GM03348 (cell line): Measurements from ENCODE around the gene NACA.
A peak's percentile ranks its signal among the peaks of the same experiment; 100 is the strongest.
"Not testable (repeated sequence)": the region's sequence is repeated elsewhere in the genome, so short reads cannot be mapped to it uniquely, and the experiment has no call there.

Source experiments
- DNase-seq: peaks from one replicate; pipeline ENCODE4 v3.0.0; 2012; ENCODE audit warnings: low spot score

The NACA gene

GRCh38 chr12:56723889-56724700, 1.0 kb downstream of the NACA start:
- peak; percentile 72 for DNase-seq

DNA sequence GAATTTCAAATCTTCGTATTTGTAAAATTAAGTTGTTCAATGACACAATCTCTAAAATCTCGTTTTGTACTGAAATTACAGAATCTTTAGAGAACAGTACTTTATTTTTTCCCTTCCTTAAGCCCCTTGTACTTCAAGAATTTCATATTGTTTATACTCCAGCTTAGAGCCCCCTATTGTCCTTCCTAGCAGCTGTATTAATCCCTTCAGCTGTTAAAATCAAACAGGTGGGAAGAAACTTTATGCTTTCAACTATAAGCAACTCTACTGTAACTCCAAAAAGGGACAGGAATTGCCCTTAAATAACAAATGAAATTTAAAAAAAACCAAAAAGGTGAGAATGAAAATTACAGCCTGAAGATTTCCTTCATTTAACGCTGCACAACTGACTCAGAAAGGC, 1.7 kb downstream of the NACA start:
- DNase-seq: no peak

- DNase-seq: no peak
These were observed 2.3 kb downstream of the NACA start for GRCh38 chr12:56722832-56723231.

DNA sequence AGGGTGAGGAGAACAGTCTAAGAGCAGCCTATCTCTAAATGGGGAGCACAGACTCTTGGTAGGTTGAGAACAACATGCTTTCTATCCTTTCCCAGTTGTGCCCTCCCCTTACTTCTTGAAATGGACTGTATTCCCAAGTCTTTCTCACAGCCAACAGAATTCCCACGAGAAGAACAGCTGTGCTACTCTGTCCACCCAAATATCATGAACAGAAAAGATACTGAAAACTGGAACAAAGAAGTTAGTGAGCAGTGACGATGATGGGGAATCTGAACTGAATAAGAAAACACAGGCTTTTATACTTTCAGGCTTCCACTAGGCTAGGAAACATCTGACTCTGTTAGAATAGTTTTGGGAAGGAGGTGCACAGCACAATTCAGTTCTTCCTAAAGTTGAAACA, 3.4 kb downstream of the NACA start:
- DNase-seq: no peak

GRCh38 chr12:56721216-56721615, 3.9 kb downstream of the NACA start:
- DNase-seq: no peak

DNA sequence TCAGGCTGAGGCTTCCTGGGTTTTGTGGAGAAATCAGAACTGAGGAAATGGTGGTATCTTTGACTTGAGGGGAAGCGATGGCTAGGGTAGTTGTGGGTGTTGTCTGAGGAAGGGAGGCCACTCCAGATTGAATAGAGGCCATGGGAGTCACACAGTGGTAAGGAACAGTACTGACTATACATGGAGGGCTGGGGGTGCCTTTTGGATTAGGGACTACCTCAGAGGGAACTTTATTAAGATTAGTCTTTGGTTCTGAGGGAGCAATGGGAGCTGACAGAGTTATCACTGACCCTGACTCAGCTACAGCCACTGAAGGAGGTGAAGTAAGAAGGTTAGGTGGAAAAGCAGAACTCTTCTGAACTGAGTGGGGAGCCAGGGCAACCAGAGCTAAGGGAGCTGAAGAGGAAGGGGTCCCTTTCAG, 4.4 kb downstream of the NACA start:
- DNase-seq: no peak

DNA sequence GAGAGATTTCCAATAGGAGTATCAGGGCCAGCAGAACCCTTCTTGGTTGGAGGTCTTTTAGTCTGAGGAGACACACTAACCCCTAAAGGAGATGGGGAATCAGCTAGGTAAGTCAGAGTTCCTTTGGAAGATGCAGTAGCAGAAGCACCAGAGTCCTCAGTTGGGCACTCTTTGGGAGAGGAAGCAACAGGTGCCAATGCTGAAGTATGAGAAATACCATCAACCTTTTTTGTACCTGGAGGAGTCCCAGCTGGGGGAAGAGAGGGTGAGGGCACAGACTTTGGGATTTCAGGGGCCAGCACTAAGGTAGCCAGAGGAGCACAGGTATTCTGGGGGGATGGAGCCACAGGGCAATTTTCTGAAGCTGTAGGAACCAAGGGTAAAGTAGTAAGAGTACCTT, 6.0 kb downstream of the NACA start:
- no peak for DNase-seq

GRCh38 chr12:56718636-56719035, 6.5 kb downstream of the NACA start:
- no peak for DNase-seq

GRCh38 chr12:56718149-56718548, 7.0 kb downstream of the NACA start:
- no peak for DNase-seq

- DNase-seq: no peak
These were observed 7.9 kb downstream of the NACA start for GRCh38 chr12:56716933-56717880.

DNA sequence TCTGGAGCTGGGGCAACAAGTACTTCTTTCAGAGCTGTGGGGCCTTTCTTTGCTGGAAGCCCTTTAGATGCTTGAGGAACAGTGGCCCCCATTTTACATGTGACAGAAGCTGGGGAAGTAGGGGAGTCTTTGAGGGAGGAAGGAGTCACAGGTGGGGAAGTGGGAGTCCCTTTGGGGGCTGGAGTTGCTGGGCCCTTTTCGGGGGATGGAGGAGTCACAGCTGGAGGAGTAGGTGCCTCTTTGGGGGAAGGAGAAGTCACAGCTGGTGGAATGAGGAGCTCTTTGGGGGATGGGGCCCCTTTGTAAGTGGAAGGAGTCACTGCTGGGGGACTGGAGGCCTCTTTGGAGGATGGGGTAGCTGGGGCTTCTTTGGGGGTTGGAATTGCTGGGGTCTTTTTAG, 8.6 kb downstream of the NACA start:
- DNase-seq: no peak

- no peak for DNase-seq
These were observed 9.3 kb downstream of the NACA start for GRCh38 chr12:56715798-56716197.

GRCh38 chr12:56714431-56714929, 10.6 kb downstream of the NACA start:
- no peak for DNase-seq

DNA sequence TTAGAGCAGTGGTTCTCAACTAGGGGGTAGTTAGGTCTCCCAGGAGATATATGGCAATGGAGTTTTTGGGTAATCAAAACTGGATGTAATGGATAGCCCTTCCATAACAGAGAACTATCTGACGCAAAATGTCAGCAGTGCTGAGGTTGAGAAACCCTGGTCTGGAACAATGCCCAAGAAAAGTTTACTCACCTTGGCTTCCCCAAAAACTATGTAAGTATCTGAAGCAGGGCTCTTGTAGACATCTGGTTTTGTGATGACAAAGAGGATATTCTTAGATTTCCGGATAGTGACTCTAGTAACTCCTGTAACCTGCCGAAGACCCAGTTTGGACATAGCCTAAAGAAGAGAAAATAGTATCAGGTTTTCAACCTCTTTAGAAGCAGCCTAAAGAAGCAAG, 11.8 kb downstream of the NACA start:
- DNase-seq: no peak

- DNase-seq: no peak
These were observed 15.2 kb downstream of the NACA start for GRCh38 chr12:56709759-56710376.

- not testable (repeated sequence) for DNase-seq
These were observed 20.6 kb downstream of the NACA start for GRCh38 chr12:56704522-56704921.

DNA sequence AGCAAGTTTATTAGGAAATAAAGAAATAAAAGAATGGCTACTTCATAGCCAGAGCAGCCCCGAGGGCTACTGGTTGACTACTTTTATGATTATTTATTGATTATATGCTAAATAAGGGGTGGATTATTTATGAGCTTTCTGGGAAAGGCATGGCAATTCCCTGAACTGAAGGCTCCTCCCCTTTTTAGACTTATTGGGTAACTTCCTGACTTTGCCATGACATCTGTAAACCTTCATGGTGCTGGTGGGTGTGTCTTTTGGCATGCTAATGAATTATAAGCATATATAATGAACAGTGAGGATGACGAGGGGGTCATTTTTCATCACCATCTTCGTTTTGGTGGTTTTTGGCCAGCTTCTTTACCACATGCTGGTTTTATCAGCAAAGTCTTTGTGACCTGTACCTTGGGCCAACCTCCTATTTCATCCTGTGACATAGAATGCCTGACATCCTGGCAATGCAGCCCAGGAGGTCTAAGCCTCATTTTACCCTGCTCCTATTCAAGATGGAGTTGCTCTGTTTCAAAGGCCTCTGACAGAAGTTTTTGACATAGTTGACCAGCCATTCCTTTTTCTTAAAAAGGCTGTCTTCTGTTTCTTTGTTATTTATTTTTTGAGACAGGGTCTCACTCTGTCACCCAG, 26.0 kb downstream of the NACA start:
- DNase-seq: no peak

DNA sequence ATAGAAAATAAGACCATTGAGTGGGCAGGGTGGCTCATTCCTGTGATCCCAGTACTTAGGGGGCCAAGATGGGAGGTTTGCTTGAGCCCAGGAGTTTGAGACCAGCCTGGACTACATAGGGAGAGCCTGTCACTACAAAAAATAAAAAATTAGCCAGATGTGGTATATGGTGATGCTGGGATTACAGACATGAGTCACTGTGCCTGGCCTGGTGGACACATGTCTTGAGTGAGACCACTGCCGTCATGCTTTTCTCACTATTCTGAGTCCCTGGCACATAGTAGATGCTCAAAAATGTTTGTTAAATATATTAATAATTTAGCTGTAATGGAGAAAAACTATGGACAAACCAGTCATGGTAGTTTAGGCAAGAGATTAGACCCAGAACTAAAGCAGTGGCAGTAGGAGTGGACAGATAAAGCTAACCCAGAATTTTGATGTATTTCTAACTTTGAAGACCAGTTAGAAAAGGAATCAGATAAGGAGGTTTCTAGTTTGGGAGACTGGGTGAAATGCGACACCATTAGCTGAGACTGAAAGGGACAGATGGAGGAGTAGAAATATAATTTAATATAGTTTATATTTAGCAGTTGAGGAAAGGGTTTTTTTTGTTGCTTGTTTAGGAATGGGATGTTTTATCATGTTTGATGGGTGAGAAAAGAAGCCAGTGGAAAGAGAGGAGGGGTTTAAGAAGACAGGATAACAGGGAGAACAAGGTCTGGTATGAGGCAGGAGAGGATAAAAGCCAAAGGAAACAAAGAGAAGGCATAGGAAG, 29.6 kb downstream of the NACA start:
- DNase-seq: no peak

GRCh38 chr12:56694161-56694560, 30.9 kb downstream of the NACA start:
- no peak for DNase-seq

DNA sequence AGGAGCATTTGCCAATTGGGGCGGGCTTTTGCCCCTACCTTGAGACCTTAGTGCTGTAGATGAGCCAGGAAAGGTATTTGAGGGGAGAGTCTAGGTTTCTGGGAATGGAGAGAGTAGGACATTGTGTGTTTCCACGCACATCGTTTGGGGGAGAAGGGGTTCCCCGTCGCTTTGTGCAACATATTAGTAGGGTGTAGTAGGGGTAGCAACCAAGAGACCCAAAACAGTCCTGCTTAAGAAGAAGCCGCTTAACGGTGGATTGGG, 36.3 kb downstream of the NACA start:
- DNase-seq: no peak

DNA sequence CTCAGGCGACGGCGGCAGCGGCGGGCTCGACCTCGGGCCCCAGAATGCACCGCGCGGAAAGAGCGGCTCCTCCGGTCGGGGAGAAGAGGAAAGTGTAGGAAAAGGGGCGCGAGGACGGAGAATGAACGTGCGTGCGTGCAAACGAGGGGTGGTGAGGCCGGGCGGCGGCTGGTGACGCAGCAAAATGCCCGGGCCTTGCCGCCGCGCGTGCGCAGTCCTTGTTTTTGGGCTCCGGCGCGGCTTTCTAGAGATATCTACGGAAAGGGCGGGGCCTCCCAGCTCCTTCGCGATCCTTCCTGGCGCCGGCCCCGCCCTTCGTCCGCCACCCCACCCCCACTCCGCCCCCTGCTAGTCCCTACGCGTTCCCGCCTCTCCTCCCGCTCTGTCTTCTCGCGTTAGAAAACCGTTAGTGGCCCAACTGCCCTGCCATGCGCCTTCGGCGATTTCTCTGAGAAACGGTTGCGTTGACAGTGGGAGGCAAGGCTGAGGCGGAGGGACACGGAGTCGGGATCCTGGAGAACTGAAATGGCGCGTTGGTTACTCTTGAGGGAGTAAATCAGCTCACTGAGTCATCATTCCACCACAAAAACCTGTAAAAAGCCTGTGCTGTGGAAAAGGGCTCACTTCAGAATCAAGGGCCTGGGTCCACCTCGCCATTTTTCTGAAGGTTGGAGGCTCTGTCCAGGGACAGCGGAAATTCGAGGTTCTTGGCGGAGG, 36.8 kb downstream of the NACA start, which contains the start of gene PTGES3:
Gene PTGES3 (minus strand): TSS at position 156 of the 717 bp plus-strand sequence. CDS start 285 bp downstream, outside the sequence.
- DNase-seq: peak; percentile 99
